Activated CD8-positive, alpha-beta T cell treated with anti-CD3 and anti-CD28 coated beads for 36 hours (primary cell): Measurements from ENCODE around the gene SEL1L3. TPM values are rescaled to one million over a fixed set of nuclear protein-coding genes. Genes with fewer than 3 reads are reported as not detected.

Experiments
- ATAC-seq: fragments of 200-7000 bp; cut with Tn5 transposase; one replicate; pipeline ENCODE4 v1.10.0; 2021; ENCODE audit warnings: mild to moderate bottlenecking, moderate library complexity
- CTCF ChIA-PET: fragments of 350-600 bp; sonication (Branson Sonifier 250); formaldehyde crosslinking; loops from one replicate; lab custom pipeline; 2021; ENCODE audit warnings: antibody characterized with exemption; lab: Charles Lee
- POLR2A ChIA-PET: fragments of 350-600 bp; sonication (Branson Sonifier 250); formaldehyde crosslinking; loops from one replicate; lab custom pipeline; 2021; ENCODE audit warnings: antibody characterized with exemption; lab: Charles Lee
- DNase-seq: peaks from one replicate; pipeline ENCODE4 v3.0.0-alpha.2; 2020
- H3K27ac Mint-ChIP-seq: one replicate; pipeline ENCODE4 v1.8.0; 2021; ENCODE audit warnings: mild to moderate bottlenecking, mixed read lengths
- H3K27me3 Mint-ChIP-seq: one replicate; pipeline ENCODE4 v1.8.0; 2021; ENCODE audit warnings: mixed read lengths
- H3K36me3 Mint-ChIP-seq: one replicate; pipeline ENCODE4 v1.8.0; 2021; ENCODE audit warnings: low read depth, mixed read lengths
- H3K4me1 Mint-ChIP-seq: one replicate; pipeline ENCODE4 v1.8.0; 2021; ENCODE audit warnings: low read depth, mixed read lengths
- H3K4me3 Mint-ChIP-seq: one replicate; pipeline ENCODE4 v1.8.0; 2021; ENCODE audit warnings: mild to moderate bottlenecking, moderate library complexity, mixed read lengths
- H3K9me3 Mint-ChIP-seq: one replicate; pipeline ENCODE4 v1.8.0; 2021; ENCODE audit warnings: mixed read lengths
- intact Hi-C: fragments of 100-400 bp; cut with micrococcal nuclease; formaldehyde crosslinking; loops from one replicate; pipeline ENCODE4 v1.10.0; 2022
- total RNA-seq, 2 experiments: library from RNA; stranded (reverse); gene quantifications; one replicate each; pipeline ENCODE4 v1.2.3, GENCODE V29; 2021
- TF ChIP-seq, protein P1 (sequence below): fragments of 200-600 bp; IDR thresholded peaks from one replicate; pipeline ENCODE4 v1.8.0; 2022; ENCODE audit warnings: antibody characterized with exemption, mild to moderate bottlenecking

SEL1L3 gene
- total RNA-seq, 2 experiments from 2014 or later = 34.8 to 36.9 TPM

- Mint-ChIP-seq H3K4me1 (no peaks in the 10 kb centered on the region), H3K27me3 (no peaks in the 10 kb centered on the region), H3K27ac (no peak overlapping the region), H3K9me3 (no peaks in the 10 kb centered on the region), H3K36me3 (peaks cover 34% of the 10 kb centered on the region), H3K4me3 (no peak overlapping the region)
- ChIA-PET CTCF (no interaction called here), POLR2A (no interaction called here)
- TF ChIP-seq, protein P1, sequence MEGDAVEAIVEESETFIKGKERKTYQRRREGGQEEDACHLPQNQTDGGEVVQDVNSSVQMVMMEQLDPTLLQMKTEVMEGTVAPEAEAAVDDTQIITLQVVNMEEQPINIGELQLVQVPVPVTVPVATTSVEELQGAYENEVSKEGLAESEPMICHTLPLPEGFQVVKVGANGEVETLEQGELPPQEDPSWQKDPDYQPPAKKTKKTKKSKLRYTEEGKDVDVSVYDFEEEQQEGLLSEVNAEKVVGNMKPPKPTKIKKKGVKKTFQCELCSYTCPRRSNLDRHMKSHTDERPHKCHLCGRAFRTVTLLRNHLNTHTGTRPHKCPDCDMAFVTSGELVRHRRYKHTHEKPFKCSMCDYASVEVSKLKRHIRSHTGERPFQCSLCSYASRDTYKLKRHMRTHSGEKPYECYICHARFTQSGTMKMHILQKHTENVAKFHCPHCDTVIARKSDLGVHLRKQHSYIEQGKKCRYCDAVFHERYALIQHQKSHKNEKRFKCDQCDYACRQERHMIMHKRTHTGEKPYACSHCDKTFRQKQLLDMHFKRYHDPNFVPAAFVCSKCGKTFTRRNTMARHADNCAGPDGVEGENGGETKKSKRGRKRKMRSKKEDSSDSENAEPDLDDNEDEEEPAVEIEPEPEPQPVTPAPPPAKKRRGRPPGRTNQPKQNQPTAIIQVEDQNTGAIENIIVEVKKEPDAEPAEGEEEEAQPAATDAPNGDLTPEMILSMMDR = no peak
- no peak for ATAC-seq
- intact Hi-C loops = no loop called here
- no peak for DNase-seq
Observed at GRCh38 chr4:25817059-25817681, 45.6 kb downstream of the SEL1L3 start.

- Mint-ChIP-seq H3K4me1 (no peaks in the 10 kb centered on the region), H3K27me3 (no peaks in the 10 kb centered on the region), H3K36me3 (peaks cover 34% of the 10 kb centered on the region), H3K9me3 (no peaks in the 10 kb centered on the region), H3K27ac (no peak overlapping the region), H3K4me3 (no peak overlapping the region)
- ATAC-seq (no peak), DNase-seq (no peak)
- TF ChIP-seq, protein P1 = no peak
- CTCF ChIA-PET = no interaction called here
- POLR2A ChIA-PET = no interaction called here
- intact Hi-C loops = no loop called here
Observed at GRCh38 chr4:25816591-25817058, 46.2 kb downstream of the SEL1L3 start.

GRCh38 chr4:25815586-25815985 lies 47.2 kb downstream of the SEL1L3 start:
- intact Hi-C loops = no loop called here
- Mint-ChIP-seq H3K4me3 (no peak overlapping the region), H3K9me3 (no peaks in the 10 kb centered on the region), H3K36me3 (peaks cover 35% of the 10 kb centered on the region), H3K27ac (no peak overlapping the region), H3K27me3 (no peaks in the 10 kb centered on the region), H3K4me1 (no peaks in the 10 kb centered on the region)
- TF ChIP-seq, protein P1 = no peak
- no peak for ATAC-seq
- POLR2A ChIA-PET = no interaction called here
- DNase-seq = no peak
- CTCF ChIA-PET = no interaction called here

- no peak overlapping the region for H3K4me3 Mint-ChIP-seq
- H3K27ac Mint-ChIP-seq = no peak overlapping the region
- ATAC-seq = no peak
- ChIA-PET POLR2A (no interaction called here), CTCF (no interaction called here)
- no peaks in the 10 kb centered on the region for H3K9me3 Mint-ChIP-seq
- no peaks in the 10 kb centered on the region for H3K4me1 Mint-ChIP-seq
- no peak for DNase-seq
- intact Hi-C loops = no loop called here
- TF ChIP-seq, protein P1 = no peak
- H3K27me3 Mint-ChIP-seq = no peaks in the 10 kb centered on the region
- peaks cover 29% of the 10 kb centered on the region for H3K36me3 Mint-ChIP-seq
Observed at GRCh38 chr4:25814301-25815136, 48.3 kb downstream of the SEL1L3 start.
